ENCODE measurements around the gene MYRFL. TPM values are rescaled to one million over a fixed set of nuclear protein-coding genes. Genes with fewer than 3 reads are reported as not detected.

Gene MYRFL
- polyA plus RNA-seq, 1 donor = 0.22 TPM

GRCh38 chr12:69898236-69898635 lies 73.2 kb downstream of the MYRFL start:
- no peak for DNase-seq

GRCh38 chr12:69900720-69901131 lies 75.7 kb downstream of the MYRFL start:
- peak; percentile 89 for DNase-seq

GRCh38 chr12:69901221-69901905 lies 76.3 kb downstream of the MYRFL start:
- DNase-seq = peak; percentile 34

- no peak for DNase-seq
These were observed 78.5 kb downstream of the MYRFL start for GRCh38 chr12:69903548-69903947.

GRCh38 chr12:69904777-69905176 lies 79.8 kb downstream of the MYRFL start:
- no peak for DNase-seq

GRCh38 chr12:69905801-69906200 lies 80.8 kb downstream of the MYRFL start:
- no peak for DNase-seq

- no peak for DNase-seq
These were observed 81.6 kb downstream of the MYRFL start for GRCh38 chr12:69906411-69907216.

GRCh38 chr12:69908203-69908602 lies 83.2 kb downstream of the MYRFL start:
- no peak for DNase-seq

- DNase-seq = no peak
These were observed 85.7 kb downstream of the MYRFL start for GRCh38 chr12:69910694-69911093.

GRCh38 chr12:69913526-69913925 lies 88.5 kb downstream of the MYRFL start:
- DNase-seq = no peak

- DNase-seq = no peak
These were observed 90.9 kb downstream of the MYRFL start for GRCh38 chr12:69915964-69916363.

GRCh38 chr12:69916544-69917235 lies 91.7 kb downstream of the MYRFL start:
- DNase-seq = peak; percentile 62

GRCh38 chr12:69918287-69918686 lies 93.3 kb downstream of the MYRFL start:
- DNase-seq = no peak

- DNase-seq = peak; percentile 43
These were observed 94.5 kb downstream of the MYRFL start for GRCh38 chr12:69919495-69919894.

GRCh38 chr12:69921831-69922230 lies 96.8 kb downstream of the MYRFL start:
- no peak for DNase-seq

- no peak for DNase-seq
These were observed 98.0 kb downstream of the MYRFL start for GRCh38 chr12:69922999-69923398.

GRCh38 chr12:69925291-69925690 lies 100.3 kb downstream of the MYRFL start:
- no peak for DNase-seq

GRCh38 chr12:69927164-69927563 lies 102.1 kb downstream of the MYRFL start:
- DNase-seq = no peak

GRCh38 chr12:69929125-69929524 lies 104.1 kb downstream of the MYRFL start:
- DNase-seq = no peak

GRCh38 chr12:69929531-69929930 lies 104.5 kb downstream of the MYRFL start:
- no peak for DNase-seq

- DNase-seq = no peak
These were observed 106.5 kb downstream of the MYRFL start for GRCh38 chr12:69931569-69931968.

- DNase-seq = no peak
These were observed 107.1 kb downstream of the MYRFL start for GRCh38 chr12:69932154-69932553.
